HG03108 (cell line): ENCODE results near the gene KCNAB2.

Experiments used
- ATAC-seq: cut with Tn5 transposase; IDR thresholded peaks from one replicate; pipeline ENCODE4 v1.9.1; 2021; ENCODE audit warnings: moderate library complexity; ENCODE audit not compliant: unreplicated experiment

Gene KCNAB2

DNA sequence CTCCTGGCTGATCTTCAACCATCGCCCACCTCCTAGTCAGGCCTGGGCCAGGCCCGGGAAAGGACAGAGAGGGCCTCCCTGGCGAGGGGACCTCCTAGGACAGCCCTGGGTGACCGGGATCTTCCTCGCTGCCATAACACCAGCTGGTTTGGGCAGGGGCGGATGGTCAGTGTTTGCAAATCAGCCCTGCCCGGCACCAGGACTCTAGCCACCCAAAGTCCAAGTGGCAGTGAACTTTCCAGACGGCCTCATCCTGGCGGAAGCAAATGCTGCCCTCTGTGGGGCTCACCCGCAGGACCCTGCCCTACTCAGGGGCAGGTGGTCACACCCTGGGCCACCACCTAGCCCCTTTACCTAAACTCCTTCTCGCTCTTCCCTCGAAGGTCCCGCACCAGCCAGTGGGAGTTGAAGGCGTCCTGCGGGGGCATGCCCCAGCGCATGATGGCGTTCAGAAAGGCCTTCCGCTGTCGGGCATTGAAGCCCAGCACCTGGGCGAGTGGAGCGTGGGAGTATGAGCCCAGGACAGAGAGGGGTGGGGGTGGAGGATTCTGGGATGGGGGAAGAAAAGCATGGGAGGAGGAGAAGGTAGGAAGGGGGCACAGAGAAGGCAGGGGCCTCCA, 79.2 kb downstream of the KCNAB2 start:
- ATAC-seq = no peak

GRCh38 chr1:6125366-6125765, 79.7 kb downstream of the KCNAB2 start:
- no peak for ATAC-seq

DNA sequence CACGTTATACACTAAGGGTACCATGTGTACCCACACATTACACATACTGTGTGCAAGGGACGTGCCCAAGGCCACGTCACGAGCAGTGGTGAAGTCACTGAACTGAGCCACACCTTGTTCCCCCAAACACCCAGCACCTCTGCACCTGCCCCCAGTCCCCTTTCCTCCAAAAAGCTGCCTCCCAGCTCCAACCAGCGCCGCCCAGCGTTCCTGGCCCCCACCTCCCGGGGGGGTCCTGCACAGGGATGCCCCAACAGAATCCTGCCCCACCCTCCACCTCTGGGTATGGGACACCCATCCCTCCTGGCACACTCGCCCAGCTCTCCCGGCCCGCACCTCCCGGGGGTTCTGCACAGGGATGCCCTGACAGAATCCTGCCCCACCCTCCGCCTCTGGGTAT, 80.3 kb downstream of the KCNAB2 start:
- ATAC-seq = no peak

DNA sequence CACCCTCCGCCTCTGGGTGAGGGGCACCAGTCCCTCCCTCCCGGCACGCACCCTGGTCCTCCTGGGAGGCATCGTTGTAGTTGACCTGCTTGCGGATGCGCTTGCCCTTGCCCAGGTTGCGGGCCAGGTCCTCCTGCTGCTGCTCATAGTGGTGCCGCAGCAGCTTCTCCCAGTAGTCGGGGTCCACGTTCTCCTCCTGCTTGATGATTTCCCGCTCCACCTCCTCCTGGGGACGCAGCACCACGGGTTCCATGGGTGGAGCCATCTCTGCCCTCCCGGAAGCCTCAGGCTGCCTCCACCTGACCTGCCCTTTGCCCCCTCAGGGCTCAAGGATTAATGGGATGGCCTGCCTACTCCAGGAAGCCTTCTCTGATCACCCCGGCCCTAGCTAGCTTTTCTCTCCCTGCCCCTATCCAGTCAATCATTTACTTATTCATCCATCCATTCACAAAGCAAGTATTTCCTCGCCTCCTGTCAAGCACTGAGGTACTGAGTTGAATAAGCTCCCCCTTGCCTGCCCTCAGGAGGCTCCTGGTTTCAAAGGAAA, 80.9 kb downstream of the KCNAB2 start:
- ATAC-seq = no peak

DNA sequence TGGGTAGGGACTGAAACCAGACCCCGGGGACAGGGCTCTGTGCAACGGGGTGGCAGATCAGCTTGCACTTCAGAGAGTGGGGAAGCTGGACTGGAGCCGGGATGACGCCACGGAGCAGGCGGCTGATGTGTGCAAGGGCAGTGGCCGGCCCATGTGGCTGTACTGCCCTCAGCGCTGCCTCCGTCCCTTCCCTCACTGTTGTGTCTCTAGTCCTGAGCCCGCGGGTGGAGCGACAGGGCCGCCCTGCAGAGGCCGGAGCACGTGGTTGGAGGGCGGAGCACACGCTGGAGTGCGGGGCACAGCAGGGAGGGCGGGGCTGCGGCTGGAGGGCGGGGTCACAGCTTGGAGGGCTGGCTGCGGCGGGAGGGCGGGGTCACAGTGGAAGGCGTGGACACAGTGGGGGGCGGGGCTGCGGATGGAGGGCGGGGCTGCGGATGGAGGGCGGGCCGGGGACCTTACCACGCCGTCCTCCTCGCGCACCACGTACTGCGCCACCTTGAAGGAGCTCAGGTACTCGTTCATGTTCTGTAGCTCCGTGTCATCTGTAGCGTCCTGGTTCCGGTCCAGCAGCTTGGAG, 82.0 kb downstream of the KCNAB2 start:
- no peak for ATAC-seq

DNA sequence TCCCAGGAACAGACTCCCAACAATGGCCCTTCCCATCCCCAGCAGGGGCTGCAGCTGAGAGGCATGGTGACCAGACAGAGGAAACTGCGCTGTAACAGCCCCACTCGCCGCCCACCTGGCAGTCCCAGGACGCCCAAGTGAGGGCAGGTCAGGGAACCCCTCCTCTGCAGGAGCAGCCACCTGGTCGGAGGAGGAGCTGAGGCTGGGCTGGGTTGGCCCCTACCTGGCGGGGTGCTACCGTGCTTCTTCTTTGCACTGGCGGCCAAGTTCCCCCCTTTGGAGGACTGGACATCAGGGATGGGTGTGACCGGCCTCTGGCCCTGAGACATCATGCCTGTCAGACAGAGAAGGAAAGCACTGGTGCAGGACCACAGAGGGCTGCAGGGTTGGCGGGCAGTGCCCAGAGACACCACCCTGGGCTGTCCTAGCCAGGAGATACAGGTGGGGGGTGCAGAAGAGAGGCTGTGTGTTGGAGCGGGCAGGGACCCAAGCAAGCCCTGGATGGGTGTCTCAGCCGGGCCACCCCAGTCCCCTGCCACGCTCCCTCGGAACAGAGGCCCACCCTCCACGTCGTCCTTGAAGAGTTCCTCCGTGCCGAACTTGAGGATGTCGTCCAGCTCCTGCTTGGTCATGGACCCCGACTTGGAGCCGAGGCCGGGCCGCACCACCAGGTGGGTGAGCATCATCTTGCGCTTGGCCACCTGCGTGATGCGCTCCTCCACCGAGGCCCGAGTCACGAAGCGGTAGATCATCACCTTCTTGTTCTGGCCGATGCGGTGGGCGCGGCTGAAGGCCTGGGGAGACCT, 82.8 kb downstream of the KCNAB2 start:
- ATAC-seq = no peak

GRCh38 chr1:6129313-6129712, 83.6 kb downstream of the KCNAB2 start:
- no peak for ATAC-seq

- ATAC-seq = no peak
These were observed 84.3 kb downstream of the KCNAB2 start for GRCh38 chr1:6130036-6130435.

- ATAC-seq = no peak
These were observed 84.9 kb downstream of the KCNAB2 start for GRCh38 chr1:6130596-6130995.

DNA sequence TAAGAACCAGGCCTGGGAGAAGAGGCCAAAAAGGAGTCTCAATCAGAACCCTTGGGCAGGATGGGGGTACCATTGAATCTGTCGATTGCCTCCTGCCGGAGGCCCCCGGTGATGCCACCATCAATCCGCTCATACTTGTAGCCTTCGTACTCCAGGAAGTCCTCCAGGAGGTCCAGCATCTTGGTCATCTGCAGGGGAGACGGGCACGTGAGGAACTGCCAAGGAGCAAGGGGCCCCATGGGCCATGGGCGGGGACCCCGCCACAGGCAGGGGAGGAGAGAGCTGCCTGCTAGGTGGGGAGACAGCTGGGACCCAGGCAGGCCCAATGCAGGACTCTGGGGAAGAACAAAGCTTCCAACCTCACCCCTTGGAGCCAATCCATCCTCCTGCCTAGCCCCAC, 85.9 kb downstream of the KCNAB2 start:
- ATAC-seq = no peak

DNA sequence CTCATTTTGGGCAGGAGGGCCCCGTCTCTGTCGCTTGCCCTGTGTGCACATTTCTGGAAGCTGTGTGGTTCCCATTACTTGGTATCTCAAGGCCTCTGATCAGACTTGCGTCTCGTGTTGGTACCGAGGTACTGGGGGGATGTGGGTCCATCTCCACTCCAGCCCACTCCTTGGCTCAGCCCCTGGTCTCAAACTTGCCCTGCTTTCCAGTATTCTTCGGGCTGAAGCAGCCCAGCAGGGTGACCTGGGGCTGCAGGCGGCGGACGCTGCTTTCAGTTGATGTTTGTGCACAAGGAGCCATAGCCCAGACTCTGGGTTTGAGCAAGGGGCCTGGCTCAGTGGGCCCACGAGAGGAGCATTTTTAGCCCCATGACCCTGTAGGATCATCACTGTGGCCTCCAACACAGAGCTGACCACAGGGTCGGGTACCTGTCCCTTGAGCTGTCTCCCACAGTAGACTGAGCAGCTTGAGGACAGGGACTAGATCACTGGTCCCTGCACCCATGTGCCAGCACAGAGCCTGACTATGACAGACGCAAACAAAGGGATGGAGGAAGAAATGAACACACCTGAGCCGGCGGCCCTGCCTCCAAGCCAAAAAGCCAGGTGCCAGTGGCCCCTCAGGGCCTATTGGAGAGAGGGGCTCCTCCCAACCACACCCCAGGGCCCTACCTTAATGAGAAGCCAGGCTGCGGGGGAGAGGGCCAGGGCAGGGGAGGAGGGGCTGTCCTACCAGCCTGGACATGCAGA, 87.6 kb downstream of the KCNAB2 start:
- no peak for ATAC-seq

- ATAC-seq = no peak
These were observed 88.5 kb downstream of the KCNAB2 start for GRCh38 chr1:6134206-6134605.

DNA sequence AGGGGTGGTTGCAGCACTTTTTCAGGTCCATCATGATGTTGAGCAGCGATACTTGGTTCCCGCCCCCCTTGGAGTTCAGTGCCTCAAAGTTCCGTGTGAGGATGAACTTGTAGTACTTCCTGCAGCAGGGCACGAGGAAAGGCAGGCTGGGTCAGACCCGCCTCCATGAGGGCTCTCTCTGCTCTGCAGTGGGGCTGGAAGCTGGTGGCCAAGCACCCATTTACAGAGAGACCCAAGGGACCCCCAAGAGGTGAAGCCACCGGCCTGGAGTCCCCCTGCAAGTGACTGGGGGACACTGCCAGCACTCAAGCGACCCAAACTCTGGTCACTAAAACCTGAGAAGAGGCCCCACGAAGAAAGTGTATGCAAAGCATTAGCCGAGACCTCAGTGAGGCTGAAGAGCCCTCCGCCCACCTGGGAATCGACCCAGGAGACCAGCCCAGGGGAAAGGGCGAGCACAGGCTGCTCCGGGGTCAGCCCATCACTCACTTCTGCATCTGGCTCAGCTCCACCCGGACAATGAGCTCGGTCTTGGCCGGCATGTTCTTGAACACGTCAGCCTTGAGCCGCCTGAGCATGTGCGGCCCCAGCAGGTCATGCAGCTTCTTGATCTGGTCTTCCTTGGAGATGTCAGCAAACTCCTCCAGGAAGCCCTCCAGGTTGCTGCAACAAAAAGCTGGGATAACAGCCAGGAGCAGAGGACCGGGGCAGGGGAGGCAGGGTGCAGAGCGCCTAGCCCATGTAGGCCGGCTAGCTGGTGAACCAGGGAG, 89.2 kb downstream of the KCNAB2 start:
- ATAC-seq = no peak

- no peak for ATAC-seq
These were observed 91.0 kb downstream of the KCNAB2 start for GRCh38 chr1:6136516-6137220.

DNA sequence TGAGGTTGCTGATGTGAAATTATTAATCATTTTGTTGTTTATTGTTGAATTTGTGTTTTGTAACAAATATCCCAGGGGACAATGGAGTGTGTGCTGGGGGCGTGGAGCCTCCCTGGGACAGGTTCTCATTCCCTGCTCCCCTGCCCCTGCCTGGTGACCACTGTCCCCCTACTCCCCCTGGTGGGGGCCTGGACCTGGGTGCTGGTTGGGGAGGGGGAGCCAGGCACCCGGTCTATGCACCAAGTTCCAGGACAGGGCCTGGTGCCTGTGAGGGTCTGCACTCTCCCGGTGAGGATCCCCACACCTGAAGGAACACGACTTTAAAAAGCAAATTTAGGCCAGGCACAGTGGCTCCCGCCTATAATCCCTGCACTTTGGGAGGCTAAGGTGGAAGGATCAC, 92.1 kb downstream of the KCNAB2 start:
- ATAC-seq = no peak

- ATAC-seq = no peak
These were observed 94.7 kb downstream of the KCNAB2 start for GRCh38 chr1:6140413-6140812.

DNA sequence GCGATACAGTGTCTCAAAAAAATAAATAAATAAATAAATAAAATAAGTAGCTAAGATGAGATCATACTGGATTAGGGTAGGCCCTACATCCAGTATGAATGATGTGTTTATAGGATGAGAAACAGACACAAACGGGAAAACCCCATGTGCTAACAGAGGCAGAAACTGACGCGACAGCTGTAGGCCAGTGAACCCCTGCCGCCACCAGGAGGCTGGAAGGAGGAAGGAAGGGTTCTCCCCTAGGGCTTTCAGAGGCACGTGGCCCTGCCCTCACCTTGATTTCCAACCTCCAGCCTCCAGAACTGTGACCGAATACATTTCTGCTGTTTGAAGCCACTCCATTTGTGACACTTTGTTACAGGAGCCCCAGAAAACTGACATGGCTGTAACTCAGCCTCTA, 95.9 kb downstream of the KCNAB2 start:
- ATAC-seq = no peak

DNA sequence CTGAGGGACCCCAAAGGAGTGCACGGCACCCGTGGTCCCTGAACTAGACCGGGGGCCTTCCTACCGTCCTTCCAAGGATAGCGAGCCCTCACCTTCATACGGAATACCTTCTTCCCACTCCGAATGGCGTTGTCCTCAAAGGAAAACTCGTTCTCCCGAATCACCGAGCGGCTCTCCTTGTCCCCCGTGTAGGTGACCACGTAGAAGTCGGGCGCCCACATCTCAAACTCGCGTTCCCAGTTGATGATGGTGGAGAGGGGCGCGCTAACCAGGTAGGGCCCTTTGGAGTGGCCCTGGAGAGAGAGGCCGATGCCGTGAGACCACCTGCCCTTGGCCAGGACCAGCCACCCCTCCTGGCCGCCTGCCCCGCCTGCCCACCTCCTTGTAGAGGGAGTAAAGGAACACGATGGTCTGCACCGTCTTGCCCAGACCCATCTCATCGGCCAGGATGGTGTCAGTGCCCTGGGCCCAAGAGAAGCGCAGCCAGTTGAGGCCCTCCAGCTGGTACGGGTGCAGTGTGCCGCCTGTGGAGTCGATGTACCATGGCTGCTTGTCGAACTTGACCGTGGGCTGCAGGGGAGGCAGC, 96.4 kb downstream of the KCNAB2 start:
- no peak for ATAC-seq

DNA sequence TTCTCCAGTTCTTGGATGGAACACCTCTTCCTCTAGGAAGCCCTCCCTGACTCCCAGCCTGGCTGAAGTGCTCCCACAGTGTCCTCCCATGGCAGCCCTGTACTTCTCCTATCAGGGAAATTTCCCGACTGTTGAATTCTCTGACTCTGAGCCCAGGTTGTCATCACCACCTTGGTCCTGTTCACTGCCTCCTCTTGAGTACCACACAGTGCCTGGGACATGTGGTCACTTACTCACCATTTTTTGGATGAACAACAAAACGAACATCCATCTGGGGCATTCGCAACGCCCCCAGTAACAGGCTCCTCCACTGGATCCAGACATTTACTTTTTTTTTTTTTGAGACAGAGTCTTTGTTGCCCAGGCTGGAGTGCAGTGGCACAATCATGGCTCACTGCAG, 97.0 kb downstream of the KCNAB2 start:
- ATAC-seq = no peak

GRCh38 chr1:6143395-6143794, 97.7 kb downstream of the KCNAB2 start:
- no peak for ATAC-seq
